22Rv1 (cell line): Measurements from ENCODE around the gene UTF1.

ENCODE experiments used
- CTCF ChIP-seq: fragments of 450-650 bp; IDR thresholded peaks from 2 replicates; pipeline ENCODE4 v1.5.1; 2017; ENCODE audit warnings: mild to moderate bottlenecking
- ZFX ChIP-seq: fragments of 450-650 bp; IDR thresholded peaks from 2 replicates; pipeline ENCODE4 v1.6.1; 2017; ENCODE audit warnings: antibody characterized with exemption, borderline replicate concordance

DNA sequence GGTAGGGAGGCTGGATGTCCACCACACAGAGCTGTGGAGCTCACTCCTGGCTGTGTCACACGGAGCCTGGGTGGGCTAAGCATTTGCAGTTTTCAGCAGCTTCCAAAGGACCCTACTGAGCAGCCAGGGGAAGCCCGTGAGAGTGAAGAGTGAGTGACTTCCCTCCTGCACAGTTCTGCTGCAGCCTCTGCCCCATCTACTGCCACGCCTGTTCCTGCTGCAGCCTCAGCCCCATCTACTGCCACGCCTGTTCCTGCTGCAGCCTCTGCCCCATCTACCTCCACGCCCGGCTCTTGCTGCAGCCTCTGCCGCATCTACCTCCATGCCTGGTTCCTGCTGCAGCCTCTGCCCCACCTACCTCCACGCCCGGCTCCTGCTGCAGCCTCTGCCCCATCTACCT lies 34.4 kb downstream of the UTF1 start:
- TF ChIP-seq CTCF: no peak
- no peak for TF ChIP-seq ZFX
